Ecto neural progenitor cell (in vitro differentiated cells): Measurements from ENCODE around the gene HOXD3.

Experiments
- DNase-seq: peaks from one replicate; pipeline ENCODE4 v3.0.0-alpha.2; 2018; ENCODE audit warnings: low spot score

Gene HOXD3

DNA sequence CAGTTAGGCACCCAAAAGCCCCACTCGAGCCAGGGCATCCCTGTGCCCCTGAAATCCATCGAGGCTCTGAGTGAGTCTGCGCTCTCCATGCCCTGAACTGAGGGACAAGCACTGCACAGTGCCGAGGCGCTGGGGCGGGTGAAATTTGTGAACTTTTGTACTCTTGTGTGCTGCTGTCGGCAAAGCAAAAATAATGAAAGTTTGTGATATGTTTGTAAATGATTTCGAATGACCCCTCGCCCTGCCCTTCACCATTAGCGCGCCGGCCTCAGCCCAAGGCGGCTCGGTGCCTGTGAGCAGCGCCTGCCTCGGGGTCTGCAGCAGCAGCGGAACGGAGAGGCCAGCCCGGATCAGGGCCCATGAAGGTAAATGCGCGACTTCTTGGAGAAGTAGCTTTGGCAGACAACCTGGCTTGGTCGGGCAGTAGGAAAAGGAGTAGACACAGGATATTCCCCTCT lies 7.6 kb upstream of the HOXD3 start:
- DNase-seq = no peak

GRCh38 chr2:176149939-176150583 lies 7.0 kb upstream of the HOXD3 start:
- DNase-seq = no peak

DNA sequence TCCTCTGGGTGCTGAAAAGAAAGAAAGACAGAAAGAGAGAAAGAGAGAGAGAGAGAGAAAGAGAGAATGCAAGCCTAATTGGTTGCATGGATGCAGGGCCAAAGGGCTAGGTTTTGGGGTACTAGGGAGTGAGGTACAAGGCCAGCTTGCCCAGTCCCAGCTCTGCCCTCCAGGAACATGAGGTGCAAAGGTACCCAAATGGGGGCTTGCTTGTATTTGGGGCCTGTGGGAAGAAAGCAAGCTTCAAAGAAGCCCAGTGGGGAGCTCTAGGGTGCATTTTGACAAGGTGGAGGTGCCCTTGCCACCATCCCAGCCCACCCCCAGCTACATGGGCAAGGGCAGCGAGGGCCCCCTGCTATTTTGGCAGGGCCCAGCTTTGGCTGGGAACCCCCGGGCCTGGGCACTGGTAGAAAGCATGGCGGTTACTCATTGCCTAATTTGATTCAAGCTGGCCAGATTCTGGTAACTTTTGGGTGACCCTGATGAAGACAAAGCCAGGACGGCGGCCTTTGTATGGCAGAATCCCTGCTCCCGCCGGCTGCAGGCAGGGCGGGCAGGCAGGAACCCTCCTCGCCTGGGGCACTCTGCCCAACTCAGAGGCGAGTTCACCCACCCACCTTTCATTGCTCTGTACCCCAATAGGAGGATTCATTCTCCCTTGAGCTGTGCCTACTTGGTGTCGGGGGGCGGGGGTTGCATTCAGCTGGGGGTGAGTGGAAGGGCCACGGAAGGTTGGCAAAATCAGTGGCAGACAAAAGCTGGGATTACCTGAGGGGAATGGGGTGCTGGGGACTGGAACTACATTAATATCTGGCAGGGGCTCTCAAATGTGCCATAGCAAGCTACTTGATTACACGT lies 6.3 kb upstream of the HOXD3 start:
- DNase-seq = no peak

- no peak for DNase-seq
These were observed 5.4 kb upstream of the HOXD3 start, which contains the start of gene HOXD4 for GRCh38 chr2:176151442-176152287. Gene HOXD4, plus strand, starts transcription at chr2:176151550. Its CDS starts 84 bp downstream, at chr2:176151634.

DNA sequence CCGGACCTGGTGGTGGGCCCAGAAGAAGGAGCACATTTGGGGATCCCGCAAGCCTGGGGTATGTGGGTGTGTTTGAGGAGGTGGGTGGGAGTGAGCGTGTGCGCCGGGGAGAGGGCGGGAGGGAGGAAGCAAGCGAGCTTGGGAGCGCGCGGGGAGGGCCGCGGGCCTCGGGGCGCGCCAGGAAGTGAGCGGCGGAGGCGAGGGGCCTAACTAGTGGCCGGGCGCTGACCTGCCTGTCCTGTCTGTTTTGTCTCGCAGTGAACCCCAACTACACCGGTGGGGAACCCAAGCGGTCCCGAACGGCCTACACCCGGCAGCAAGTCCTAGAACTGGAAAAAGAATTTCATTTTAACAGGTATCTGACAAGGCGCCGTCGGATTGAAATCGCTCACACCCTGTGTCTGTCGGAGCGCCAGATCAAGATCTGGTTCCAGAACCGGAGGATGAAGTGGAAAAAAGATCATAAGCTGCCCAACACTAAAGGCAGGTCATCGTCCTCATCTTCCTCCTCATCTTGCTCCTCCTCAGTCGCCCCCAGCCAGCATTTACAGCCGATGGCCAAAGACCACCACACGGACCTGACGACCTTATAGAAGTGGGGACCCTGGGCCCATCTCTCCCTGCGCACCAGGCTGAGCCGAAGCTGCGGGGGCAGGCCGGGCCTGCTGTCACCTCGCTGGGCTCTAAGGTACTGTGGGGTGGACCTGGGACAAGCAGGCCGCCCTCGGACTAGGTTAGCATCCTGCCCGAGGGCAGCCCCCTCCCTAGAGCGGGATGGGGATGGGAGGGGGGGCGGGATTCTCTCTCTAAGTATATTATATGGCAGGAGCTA lies 4.5 kb upstream of the HOXD3 start:
- peak; percentile 45 for DNase-seq

DNA sequence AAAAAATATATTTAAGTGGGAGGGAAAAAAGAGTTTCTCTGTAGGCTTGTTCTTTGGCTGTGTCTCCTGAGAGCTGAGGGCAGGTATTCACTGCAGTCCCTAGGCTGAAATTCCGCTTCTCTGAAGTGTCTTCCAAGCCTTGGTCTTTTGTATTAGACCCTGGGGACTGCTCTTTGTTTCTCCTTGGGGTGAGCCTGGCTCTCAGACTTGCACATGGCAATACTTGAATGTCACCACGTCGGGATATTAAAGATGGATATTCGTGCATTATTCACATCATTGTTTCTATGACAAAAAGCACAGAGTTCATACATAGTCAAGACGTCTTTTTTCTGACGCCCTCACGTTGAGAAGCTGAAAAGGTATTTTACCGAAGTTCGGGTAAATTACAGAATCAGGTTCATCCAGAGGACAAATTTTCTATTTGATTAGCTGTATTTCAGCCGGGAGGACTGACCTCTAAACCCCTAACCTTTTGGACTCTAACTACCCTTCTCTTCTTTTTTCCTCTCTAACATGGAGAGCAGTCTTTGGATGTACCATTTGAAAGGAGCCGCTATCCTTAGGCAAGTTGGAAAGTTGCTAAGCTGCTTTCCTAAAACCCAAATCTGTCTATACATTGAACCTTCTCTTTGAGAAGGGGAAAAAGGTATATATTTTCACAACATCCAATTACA lies 2.4 kb upstream of the HOXD3 start:
- no peak for DNase-seq

DNA sequence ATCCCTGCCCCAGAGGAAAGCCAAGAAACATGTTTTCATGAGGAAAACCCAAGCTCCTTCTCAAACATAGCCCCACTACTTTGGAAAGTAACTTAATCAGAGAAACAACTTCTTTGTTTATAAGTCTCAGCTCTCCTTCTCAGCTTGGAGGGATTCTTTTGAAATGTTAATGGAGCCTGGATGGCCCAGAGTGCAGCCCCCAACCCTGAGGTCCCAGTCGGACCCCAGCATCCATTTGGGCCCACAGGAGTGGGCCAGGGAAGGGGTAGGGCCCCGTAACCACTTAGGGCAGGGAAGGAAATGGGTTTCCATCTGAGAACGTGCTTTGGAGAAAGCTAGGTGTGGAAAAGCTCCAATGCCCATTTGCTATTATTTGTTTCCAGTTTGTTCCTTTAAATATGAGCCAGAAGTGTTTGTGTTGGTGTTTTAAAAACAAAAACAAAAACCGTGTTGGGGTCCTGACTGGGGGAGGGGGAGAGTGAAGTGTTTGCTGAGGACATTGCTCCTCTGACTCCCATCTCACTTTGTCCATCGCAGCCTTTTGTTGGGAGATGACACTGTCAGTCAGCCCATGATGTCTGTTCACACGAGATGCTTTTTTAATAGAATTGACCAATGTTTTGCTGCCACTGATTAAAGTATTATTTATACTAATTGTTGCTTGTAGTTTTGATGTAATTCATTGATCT lies 1.6 kb upstream of the HOXD3 start:
- no peak for DNase-seq

- DNase-seq = peak; percentile 38
These were observed 753 bp upstream of the HOXD3 start for GRCh38 chr2:176156301-176156806.

- peak; percentile 60 for DNase-seq
These were observed 535 bp downstream of the HOXD3 start for GRCh38 chr2:176157499-176158185.

DNA sequence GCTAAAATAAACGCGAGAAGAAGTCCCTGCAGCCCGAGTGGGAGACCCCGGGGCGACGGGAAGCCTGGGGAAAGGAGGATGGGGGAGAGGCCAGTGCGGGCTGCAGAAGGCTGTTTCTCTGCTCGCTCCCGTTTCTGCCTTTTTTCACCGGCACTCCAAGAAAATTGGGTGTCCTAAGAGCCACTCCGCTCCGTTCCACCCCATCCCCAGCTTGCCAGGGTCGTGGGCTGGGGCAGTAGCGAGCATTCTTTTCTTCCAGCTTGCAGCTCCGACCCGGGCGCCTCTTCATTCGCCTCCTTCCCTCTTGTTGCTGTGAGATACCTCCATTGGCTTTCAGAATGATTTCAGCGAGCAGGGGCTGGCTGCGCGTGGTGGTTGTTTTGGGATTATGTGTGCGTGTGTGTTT lies 1.1 kb downstream of the HOXD3 start:
- peak; percentile 48 for DNase-seq

GRCh38 chr2:176158855-176159662 lies 2.0 kb downstream of the HOXD3 start:
- DNase-seq = peak; percentile 50

DNA sequence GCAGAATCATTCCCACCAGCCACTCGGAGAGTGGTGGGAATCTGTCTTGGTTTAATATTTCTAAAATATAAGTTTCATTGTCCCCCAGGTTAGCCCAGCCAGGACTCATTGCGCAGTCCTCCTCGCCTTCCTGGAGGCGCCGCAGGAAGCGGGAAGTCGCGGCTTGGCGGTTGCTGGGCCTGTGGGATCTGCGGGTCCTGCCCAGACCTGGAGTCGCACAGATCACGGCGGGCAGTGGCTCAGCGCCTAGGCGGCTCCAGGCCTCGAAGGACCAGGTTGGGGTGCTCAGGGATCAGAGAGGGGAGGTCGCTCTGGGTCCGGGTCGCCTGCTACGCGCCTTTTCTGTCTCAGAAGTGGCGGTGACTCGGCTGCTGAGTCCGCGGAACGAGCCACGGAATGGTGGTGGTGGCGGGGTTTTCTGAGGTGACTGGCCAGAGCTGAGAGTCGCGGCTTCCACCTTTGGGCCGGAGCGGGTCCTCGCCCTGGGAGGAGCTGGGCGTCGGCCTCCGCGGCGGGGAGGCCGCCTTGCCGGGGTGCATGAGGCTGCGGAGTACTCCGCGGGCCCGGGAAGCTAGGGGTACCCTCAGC lies 2.6 kb downstream of the HOXD3 start:
- DNase-seq = peak; percentile 51

DNA sequence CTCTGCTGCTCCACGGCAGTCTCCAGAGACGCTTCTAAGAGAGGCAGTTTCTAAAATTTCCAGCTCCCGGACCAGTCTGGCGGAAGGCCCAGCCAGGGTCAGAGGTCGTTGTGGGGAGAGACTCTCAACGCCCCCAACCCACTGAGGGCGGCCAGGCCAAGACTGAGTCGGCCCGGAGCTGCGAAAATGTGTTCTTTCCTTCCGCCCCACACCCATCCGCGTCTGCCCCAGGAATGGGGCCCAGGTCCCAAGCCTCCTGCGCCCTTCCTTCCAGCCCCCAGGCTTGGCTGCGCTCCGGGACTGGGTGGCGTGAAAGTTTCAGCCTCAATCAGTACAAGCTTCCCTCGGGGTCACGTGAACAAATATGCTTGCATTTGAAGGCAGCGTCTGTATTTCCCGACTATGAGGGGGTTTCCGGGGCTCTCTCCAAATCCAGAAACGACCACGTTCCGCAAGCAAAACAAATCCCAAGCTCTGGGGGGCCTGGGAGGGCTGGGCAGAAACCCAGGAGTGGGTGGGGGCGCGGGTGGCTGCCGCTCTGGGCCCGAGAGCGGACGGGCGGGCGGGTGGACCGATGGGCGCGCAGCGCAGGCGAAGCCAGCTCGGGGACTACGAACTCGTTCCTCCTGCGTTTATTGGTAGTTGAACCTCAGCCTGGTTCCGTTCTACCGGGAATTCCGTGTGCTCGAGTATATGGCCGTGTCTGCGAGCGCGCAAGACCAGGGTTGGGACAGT lies 3.3 kb downstream of the HOXD3 start:
- peak; percentile 49 for DNase-seq

- no peak for DNase-seq
These were observed 4.1 kb downstream of the HOXD3 start for GRCh38 chr2:176160986-176161824.

GRCh38 chr2:176161825-176162626 lies 4.9 kb downstream of the HOXD3 start:
- DNase-seq = peak; percentile 44
